ENCODE results near the gene PPP1R1B. TPM values are rescaled to one million over a fixed set of nuclear protein-coding genes. Genes with fewer than 3 reads are reported as not detected.
A peak's percentile ranks its signal among the peaks of the same experiment; 100 is the strongest.

The PPP1R1B gene
- total RNA-seq, 1 experiment from 2014 or later = not detected

- H3K9ac ChIP-seq (ENCODE audit: low read length) = no peak overlapping the region
- H3K36me3 ChIP-seq (ENCODE audit: insufficient read depth, low read length) = no peaks in the 10 kb centered on the region
- no peaks in the 10 kb centered on the region for H3K27me3 ChIP-seq (ENCODE audit: low read length)
- no peaks in the 10 kb centered on the region for H3K9me3 ChIP-seq (ENCODE audit: low read length)
- H2AFZ ChIP-seq (ENCODE audit: low read length) = no peak overlapping the region
- no peak overlapping the region for H3K27ac ChIP-seq (ENCODE audit: low read length)
- no peak overlapping the region for H3K4me2 ChIP-seq (ENCODE audit: low read depth, low read length, poor library complexity, severe bottlenecking)
- no peak for DNase-seq
- no peaks in the 10 kb centered on the region for H3K79me2 ChIP-seq (ENCODE audit: low read length)
- peaks cover 26% of the 10 kb centered on the region for H3K4me1 ChIP-seq (ENCODE audit: low read length)
- peaks cover 5% of the 10 kb centered on the region; the same call in 1 of the 2 replicates for H4K20me1 ChIP-seq (ENCODE audit: insufficient read depth, low read depth, low read length)
- no peaks in the 10 kb centered on the region for H3K9me2 ChIP-seq (replicated peaks; ENCODE audit: insufficient read depth, low read length)
- H3K4me3 ChIP-seq (ENCODE audit: low read length) = no peak overlapping the region
Measured at GRCh38 chr17:39609416-39610025, 17.2 kb upstream of the PPP1R1B start.

- Histone ChIP-seq H3K4me3 (ENCODE audit: low read length) (no peak overlapping the region), H3K4me2 (ENCODE audit: low read depth, low read length, poor library complexity, severe bottlenecking) (no peak overlapping the region), H3K9me2 (replicated peaks; ENCODE audit: insufficient read depth, low read length) (no peaks in the 10 kb centered on the region), H3K27ac (ENCODE audit: low read length) (no peak overlapping the region), H3K36me3 (ENCODE audit: insufficient read depth, low read length) (no peaks in the 10 kb centered on the region), H3K9me3 (ENCODE audit: low read length) (no peaks in the 10 kb centered on the region), H3K4me1 (ENCODE audit: low read length) (peaks cover 12% of the 10 kb centered on the region), H3K9ac (ENCODE audit: low read length) (no peak overlapping the region), H4K20me1 (ENCODE audit: insufficient read depth, low read depth, low read length) (no peaks in the 10 kb centered on the region), H3K79me2 (ENCODE audit: low read length) (no peaks in the 10 kb centered on the region), H2AFZ (ENCODE audit: low read length) (no peak overlapping the region), H3K27me3 (ENCODE audit: low read length) (no peaks in the 10 kb centered on the region)
- no peak for DNase-seq
Measured at GRCh38 chr17:39611401-39612112, 15.2 kb upstream of the PPP1R1B start.

DNA sequence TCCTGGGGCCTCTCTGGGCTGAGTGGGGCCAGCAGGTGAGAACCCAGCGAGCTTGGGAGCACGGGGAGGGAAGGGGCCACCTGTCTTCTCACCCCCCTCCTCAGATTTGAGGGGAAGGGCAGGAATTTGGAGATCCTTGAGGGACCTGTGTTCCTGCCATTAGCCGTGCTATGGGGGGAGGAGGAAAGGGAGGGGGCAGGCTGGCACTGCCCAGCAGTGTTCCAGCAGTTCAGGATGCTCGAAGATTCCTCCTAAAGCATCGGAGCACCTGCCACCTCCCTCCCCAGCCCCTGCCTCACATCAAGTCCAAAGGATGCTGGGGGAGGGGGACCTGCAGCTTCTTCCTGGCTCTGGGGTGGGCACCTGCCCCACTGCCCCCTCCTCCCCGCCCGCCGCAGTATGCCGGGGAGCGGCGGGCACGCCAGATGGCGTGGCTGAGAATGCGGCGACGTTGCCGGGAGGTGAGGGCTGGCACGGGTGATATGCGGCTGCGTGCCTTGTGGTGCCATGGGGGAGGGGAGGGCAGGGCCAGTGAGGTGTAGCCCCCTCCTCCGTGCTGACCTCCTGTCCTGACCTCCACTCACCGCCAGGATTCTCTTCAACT is 14.4 kb upstream of the PPP1R1B start:
- no peak for DNase-seq
- no peak overlapping the region for H2AFZ ChIP-seq (ENCODE audit: low read length)
- H3K27ac ChIP-seq (ENCODE audit: low read length) = no peak overlapping the region
- H3K9me3 ChIP-seq (ENCODE audit: low read length) = no peaks in the 10 kb centered on the region
- no peak overlapping the region for H3K4me3 ChIP-seq (ENCODE audit: low read length)
- peaks cover 15% of the 10 kb centered on the region for H3K4me1 ChIP-seq (ENCODE audit: low read length)
- H3K4me2 ChIP-seq (ENCODE audit: low read depth, low read length, poor library complexity, severe bottlenecking) = no peak overlapping the region
- H3K36me3 ChIP-seq (ENCODE audit: insufficient read depth, low read length) = no peaks in the 10 kb centered on the region
- no peaks in the 10 kb centered on the region for H3K27me3 ChIP-seq (ENCODE audit: low read length)
- H3K9me2 ChIP-seq (replicated peaks; ENCODE audit: insufficient read depth, low read length) = no peaks in the 10 kb centered on the region
- H3K9ac ChIP-seq (ENCODE audit: low read length) = no peak overlapping the region
- no peaks in the 10 kb centered on the region for H3K79me2 ChIP-seq (ENCODE audit: low read length)
- no peaks in the 10 kb centered on the region for H4K20me1 ChIP-seq (ENCODE audit: insufficient read depth, low read depth, low read length)

GRCh38 chr17:39612935-39613464 is 13.8 kb upstream of the PPP1R1B start:
- H3K79me2 ChIP-seq (ENCODE audit: low read length) = no peaks in the 10 kb centered on the region
- H3K36me3 ChIP-seq (ENCODE audit: insufficient read depth, low read length) = no peaks in the 10 kb centered on the region
- no peaks in the 10 kb centered on the region for H4K20me1 ChIP-seq (ENCODE audit: insufficient read depth, low read depth, low read length)
- H3K9ac ChIP-seq (ENCODE audit: low read length) = no peak overlapping the region
- no peak overlapping the region for H3K4me2 ChIP-seq (ENCODE audit: low read depth, low read length, poor library complexity, severe bottlenecking)
- no peak overlapping the region for H3K4me3 ChIP-seq (ENCODE audit: low read length)
- no peaks in the 10 kb centered on the region for H3K9me2 ChIP-seq (replicated peaks; ENCODE audit: insufficient read depth, low read length)
- no peaks in the 10 kb centered on the region for H3K9me3 ChIP-seq (ENCODE audit: low read length)
- no peak overlapping the region for H3K27ac ChIP-seq (ENCODE audit: low read length)
- H3K27me3 ChIP-seq (ENCODE audit: low read length) = no peaks in the 10 kb centered on the region
- DNase-seq = no peak
- peaks cover 18% of the 10 kb centered on the region for H3K4me1 ChIP-seq (ENCODE audit: low read length)
- no peak overlapping the region for H2AFZ ChIP-seq (ENCODE audit: low read length)

- Histone ChIP-seq H3K27me3 (ENCODE audit: low read length) (0 out of 2 replicates have a peak, but pooled peaks cover 4% of the 10 kb centered on the region), H3K27ac (ENCODE audit: low read length) (no peak overlapping the region), H3K79me2 (ENCODE audit: low read length) (no peaks in the 10 kb centered on the region), H3K9me3 (ENCODE audit: low read length) (no peaks in the 10 kb centered on the region), H2AFZ (ENCODE audit: low read length) (no peak overlapping the region), H4K20me1 (ENCODE audit: insufficient read depth, low read depth, low read length) (no peaks in the 10 kb centered on the region), H3K4me3 (ENCODE audit: low read length) (no peak overlapping the region), H3K36me3 (ENCODE audit: insufficient read depth, low read length) (no peaks in the 10 kb centered on the region), H3K9me2 (replicated peaks; ENCODE audit: insufficient read depth, low read length) (no peaks in the 10 kb centered on the region), H3K9ac (ENCODE audit: low read length) (no peak overlapping the region), H3K4me2 (ENCODE audit: low read depth, low read length, poor library complexity, severe bottlenecking) (no peak overlapping the region), H3K4me1 (ENCODE audit: low read length) (peaks cover 29% of the 10 kb centered on the region)
- DNase-seq = no peak
Measured at GRCh38 chr17:39614545-39615157, 12.1 kb upstream of the PPP1R1B start.

- no peak for DNase-seq
- H3K27ac ChIP-seq (ENCODE audit: low read length) = no peak overlapping the region
Measured at GRCh38 chr17:39615434-39615833, 11.3 kb upstream of the PPP1R1B start.

DNA sequence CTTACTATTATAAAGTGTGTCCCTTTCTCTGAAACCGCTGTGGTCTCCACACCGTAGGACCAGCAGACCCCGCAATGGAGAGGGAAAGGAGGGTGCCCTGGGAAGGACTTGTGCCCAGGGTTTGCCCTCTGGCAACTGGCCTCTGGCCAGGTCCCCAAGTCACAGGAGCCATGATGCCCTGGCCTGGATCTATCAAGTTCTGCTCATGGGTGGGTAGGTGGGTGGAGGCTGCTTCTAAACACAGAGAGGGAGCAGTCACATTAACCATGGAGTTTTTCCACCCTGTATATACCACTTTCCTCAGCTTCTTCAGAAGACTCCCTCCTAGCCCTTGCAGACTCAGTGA is 9.7 kb upstream of the PPP1R1B start:
- H4K20me1 ChIP-seq (ENCODE audit: insufficient read depth, low read depth, low read length) = no peaks in the 10 kb centered on the region
- no peaks in the 10 kb centered on the region for H3K9me2 ChIP-seq (replicated peaks; ENCODE audit: insufficient read depth, low read length)
- H3K4me2 ChIP-seq (ENCODE audit: low read depth, low read length, poor library complexity, severe bottlenecking) = peak overlapping the region; percentile 99
- 0 out of 2 replicates have a peak, but pooled peaks cover 4% of the 10 kb centered on the region for H3K27me3 ChIP-seq (ENCODE audit: low read length)
- H3K79me2 ChIP-seq (ENCODE audit: low read length) = no peaks in the 10 kb centered on the region
- no peak for DNase-seq
- H3K4me3 ChIP-seq (ENCODE audit: low read length) = peak overlapping the region; percentile 73; the same call in 1 of the 2 replicates
- no peak overlapping the region for H2AFZ ChIP-seq (ENCODE audit: low read length)
- peaks cover 30% of the 10 kb centered on the region for H3K4me1 ChIP-seq (ENCODE audit: low read length)
- no peaks in the 10 kb centered on the region for H3K9me3 ChIP-seq (ENCODE audit: low read length)
- H3K27ac ChIP-seq (ENCODE audit: low read length) = no peak overlapping the region
- peak overlapping the region; percentile 72; the same call in 1 of the 2 replicates for H3K9ac ChIP-seq (ENCODE audit: low read length)
- H3K36me3 ChIP-seq (ENCODE audit: insufficient read depth, low read length) = no peaks in the 10 kb centered on the region

More at GRCh38 chr17:39615434-39615833, 11.3 kb upstream of the PPP1R1B start:
- Histone ChIP-seq H4K20me1 (ENCODE audit: insufficient read depth, low read depth, low read length) (no peaks in the 10 kb centered on the region), H3K27me3 (ENCODE audit: low read length) (0 out of 2 replicates have a peak, but pooled peaks cover 4% of the 10 kb centered on the region), H3K79me2 (ENCODE audit: low read length) (no peaks in the 10 kb centered on the region), H3K4me2 (ENCODE audit: low read depth, low read length, poor library complexity, severe bottlenecking) (no peak overlapping the region), H3K9me2 (replicated peaks; ENCODE audit: insufficient read depth, low read length) (no peaks in the 10 kb centered on the region), H3K9me3 (ENCODE audit: low read length) (no peaks in the 10 kb centered on the region), H3K9ac (ENCODE audit: low read length) (no peak overlapping the region), H3K4me1 (ENCODE audit: low read length) (peaks cover 29% of the 10 kb centered on the region), H2AFZ (ENCODE audit: low read length) (no peak overlapping the region), H3K36me3 (ENCODE audit: insufficient read depth, low read length) (no peaks in the 10 kb centered on the region), H3K4me3 (ENCODE audit: low read length) (no peak overlapping the region)
